Left ventricle myocardium inferior (tissue), 1 donor: ENCODE results near the gene PLCD3. TPM values are rescaled to one million over a fixed set of nuclear protein-coding genes. Genes with fewer than 3 reads are reported as not detected.

Experiments used
- DNase-seq: peaks from one replicate; pipeline ENCODE4 v3.0.0-alpha.2; 2020
- H3K27ac ChIP-seq: fragments of 200-600 bp; replicated peaks from 2 replicates; pipeline ENCODE4 v1.8.0; 2021
- H3K27me3 ChIP-seq: fragments of 200-600 bp; 2 replicates; pipeline ENCODE4 v1.8.0; 2021; ENCODE audit warnings: low read depth
- H3K36me3 ChIP-seq: fragments of 200-600 bp; 2 replicates; pipeline ENCODE4 v1.8.0; 2021
- H3K4me1 ChIP-seq: fragments of 200-600 bp; 2 replicates; pipeline ENCODE4 v1.8.0; 2021
- H3K4me3 ChIP-seq: fragments of 200-600 bp; 2 replicates; pipeline ENCODE4 v1.8.0; 2021; ENCODE audit warnings: mild to moderate bottlenecking, moderate library complexity
- H3K9me3 ChIP-seq: fragments of 200-600 bp; replicated peaks from 2 replicates; pipeline ENCODE4 v1.8.0; 2021
- intact Hi-C: fragments of 100-400 bp; cut with micrococcal nuclease; formaldehyde crosslinking; loops from one replicate; pipeline ENCODE4 v1.11.0; 2022
- total RNA-seq: library from RNA; stranded (reverse); fragmentation: NEBNext Ultra II Directional; extraction: Animal tissue kit (Norgen Biotek cat#: 25700); gene quantifications from one replicate; pipeline ENCODE4 v1.2.1, GENCODE V29; 2021
- TF ChIP-seq, protein P1 (sequence below): fragments of 200-600 bp; IDR thresholded peaks from 2 replicates; pipeline ENCODE4 v1.8.0; 2021; ENCODE audit warnings: antibody characterized with exemption, mild to moderate bottlenecking, borderline replicate concordance
- donor health status: DM: no; HTN: yes; CAD: no; lungs with severe emphysema.

Gene PLCD3
- total RNA-seq, 1 donor from 2014 or later: 146 TPM

DNA sequence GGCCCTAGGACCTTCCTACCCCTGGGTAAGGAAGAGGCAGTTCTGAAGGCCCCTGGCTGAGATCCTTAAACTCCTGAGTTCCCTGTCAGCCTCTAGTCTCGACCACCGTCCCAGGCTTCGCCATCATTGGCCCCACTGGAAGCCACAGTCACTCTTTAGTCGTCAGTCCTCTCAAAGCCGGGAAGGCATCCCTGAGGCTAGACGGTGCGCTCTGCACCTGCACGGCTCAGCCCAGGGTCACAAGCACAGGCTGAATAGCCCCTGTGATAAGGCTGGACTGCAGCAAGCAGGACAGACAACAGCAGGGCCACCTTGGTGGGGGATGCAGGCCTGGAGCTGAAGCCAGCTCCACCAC lies 12.7 kb upstream of the PLCD3 start:
- Histone ChIP-seq H3K36me3 (no peaks in the 10 kb centered on the region), H3K9me3 (no peaks in the 10 kb centered on the region), H3K4me3 (peak overlapping the region; percentile 66), H3K27ac (peak overlapping the region; percentile 88), H3K27me3 (no peaks in the 10 kb centered on the region), H3K4me1 (peaks cover 60% of the 10 kb centered on the region)
- DNase-seq: peak; percentile 19
- TF ChIP-seq, protein P1, sequence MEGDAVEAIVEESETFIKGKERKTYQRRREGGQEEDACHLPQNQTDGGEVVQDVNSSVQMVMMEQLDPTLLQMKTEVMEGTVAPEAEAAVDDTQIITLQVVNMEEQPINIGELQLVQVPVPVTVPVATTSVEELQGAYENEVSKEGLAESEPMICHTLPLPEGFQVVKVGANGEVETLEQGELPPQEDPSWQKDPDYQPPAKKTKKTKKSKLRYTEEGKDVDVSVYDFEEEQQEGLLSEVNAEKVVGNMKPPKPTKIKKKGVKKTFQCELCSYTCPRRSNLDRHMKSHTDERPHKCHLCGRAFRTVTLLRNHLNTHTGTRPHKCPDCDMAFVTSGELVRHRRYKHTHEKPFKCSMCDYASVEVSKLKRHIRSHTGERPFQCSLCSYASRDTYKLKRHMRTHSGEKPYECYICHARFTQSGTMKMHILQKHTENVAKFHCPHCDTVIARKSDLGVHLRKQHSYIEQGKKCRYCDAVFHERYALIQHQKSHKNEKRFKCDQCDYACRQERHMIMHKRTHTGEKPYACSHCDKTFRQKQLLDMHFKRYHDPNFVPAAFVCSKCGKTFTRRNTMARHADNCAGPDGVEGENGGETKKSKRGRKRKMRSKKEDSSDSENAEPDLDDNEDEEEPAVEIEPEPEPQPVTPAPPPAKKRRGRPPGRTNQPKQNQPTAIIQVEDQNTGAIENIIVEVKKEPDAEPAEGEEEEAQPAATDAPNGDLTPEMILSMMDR: no peak
- intact Hi-C loops: no loop called here

- peak; percentile 66 for DNase-seq
- Histone ChIP-seq H3K4me1 (peaks cover 54% of the 10 kb centered on the region), H3K36me3 (peaks cover 5% of the 10 kb centered on the region), H3K27ac (peak overlapping the region; percentile 88), H3K9me3 (no peaks in the 10 kb centered on the region), H3K4me3 (peak overlapping the region; percentile 66), H3K27me3 (no peaks in the 10 kb centered on the region)
- intact Hi-C loops: no loop called here
- TF ChIP-seq, protein P1: no peak
These were observed 12.1 kb upstream of the PLCD3 start for GRCh38 chr17:45144199-45145034.

DNA sequence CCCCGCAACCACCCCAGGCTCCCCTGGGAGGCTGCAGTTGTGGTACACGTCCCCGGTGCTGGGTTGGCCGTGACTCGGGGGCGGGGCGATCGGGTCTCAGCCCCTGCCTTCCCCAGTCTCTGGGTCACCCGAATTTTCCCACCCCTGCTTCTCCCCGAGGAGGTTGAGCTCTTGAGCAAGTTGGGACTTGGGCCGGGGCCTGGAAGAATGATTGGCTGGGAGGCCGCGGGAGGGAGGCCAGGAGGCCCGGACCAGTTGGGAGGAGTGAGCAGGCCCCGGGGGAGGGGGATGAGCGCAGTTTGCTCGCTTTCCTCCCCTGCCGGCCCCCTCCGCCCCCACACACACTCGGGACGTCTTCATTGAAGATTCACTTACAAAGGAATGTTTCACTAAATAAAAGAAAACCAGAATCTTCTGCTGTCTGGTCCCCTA lies 11.5 kb upstream of the PLCD3 start:
- Histone ChIP-seq H3K4me3 (peak overlapping the region; percentile 66), H3K9me3 (no peaks in the 10 kb centered on the region), H3K27me3 (no peaks in the 10 kb centered on the region), H3K27ac (peak overlapping the region; percentile 88), H3K4me1 (peaks cover 49% of the 10 kb centered on the region), H3K36me3 (peaks cover 9% of the 10 kb centered on the region)
- peak; percentile 92 for DNase-seq
- intact Hi-C loops: no loop called here
- TF ChIP-seq, protein P1: no peak

DNA sequence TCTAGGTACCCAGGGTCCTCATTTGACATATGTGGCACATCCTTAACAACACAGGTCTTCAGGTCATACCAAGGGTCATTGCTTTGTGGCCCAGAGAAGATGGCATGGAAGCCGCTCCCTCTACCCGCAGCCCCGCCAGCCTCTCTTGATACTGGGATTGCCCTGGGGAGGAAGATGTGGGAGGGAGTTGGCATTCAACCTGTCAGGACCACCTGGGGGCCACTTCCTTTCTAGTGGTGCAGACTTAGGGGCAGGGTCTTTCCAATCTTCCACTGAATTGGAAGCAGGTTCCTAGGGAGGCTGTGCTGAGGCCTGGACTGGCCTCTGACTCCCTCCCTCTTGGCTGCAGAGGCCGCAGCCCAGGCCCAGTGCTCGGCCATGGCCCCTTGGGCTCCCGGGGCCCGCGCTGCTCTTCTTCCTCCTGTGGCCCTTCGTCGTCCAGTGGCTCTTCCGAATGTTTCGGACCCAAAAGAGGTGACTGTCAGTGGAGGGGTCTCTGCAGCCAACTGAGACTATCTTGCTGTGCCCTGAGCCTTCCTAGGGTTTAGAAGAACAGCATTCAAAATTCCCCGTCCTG lies 10.9 kb upstream of the PLCD3 start:
- no peaks in the 10 kb centered on the region for H3K9me3 ChIP-seq
- peaks cover 45% of the 10 kb centered on the region for H3K4me1 ChIP-seq
- H3K27ac ChIP-seq: peak overlapping the region; percentile 88
- TF ChIP-seq, protein P1: no peak
- DNase-seq: peak; percentile 15
- H3K4me3 ChIP-seq: peak overlapping the region; percentile 66
- intact Hi-C loops: no loop called here
- no peaks in the 10 kb centered on the region for H3K27me3 ChIP-seq
- H3K36me3 ChIP-seq: peaks cover 14% of the 10 kb centered on the region

GRCh38 chr17:45139533-45139920 lies 7.2 kb upstream of the PLCD3 start:
- no peaks in the 10 kb centered on the region for H3K27me3 ChIP-seq
- peaks cover 22% of the 10 kb centered on the region for H3K36me3 ChIP-seq
- intact Hi-C loops: loop anchor here (5.0 kb wide), 1 partner anchor 58 kb away; no protein-coding TSS in a partner anchor
- no peak for DNase-seq
- no peak overlapping the region for H3K4me3 ChIP-seq
- peaks cover 37% of the 10 kb centered on the region for H3K4me1 ChIP-seq
- H3K27ac ChIP-seq: no peak overlapping the region
- no peaks in the 10 kb centered on the region for H3K9me3 ChIP-seq
- TF ChIP-seq, protein P1: no peak
